D341Med (cell line): ENCODE measurements around the gene ARSI.
"Not testable (repeated sequence)": the region's sequence is repeated elsewhere in the genome, so short reads cannot be mapped to it uniquely, and the experiment has no call there.

Experiments used
- DNase-seq: peaks from one replicate; pipeline ENCODE4 v3.0.0; 2012; ENCODE audit warnings: low spot score

The ARSI gene

GRCh38 chr5:150265870-150266383 lies 36.8 kb downstream of the ARSI start:
- DNase-seq = no peak

GRCh38 chr5:150264667-150265603 lies 37.8 kb downstream of the ARSI start:
- no peak for DNase-seq

GRCh38 chr5:150263801-150264621 lies 38.7 kb downstream of the ARSI start:
- DNase-seq = peak; percentile 60

- no peak for DNase-seq
These were observed 39.3 kb downstream of the ARSI start for GRCh38 chr5:150263375-150263775.

GRCh38 chr5:150262502-150262901 lies 40.2 kb downstream of the ARSI start:
- DNase-seq = no peak

GRCh38 chr5:150261231-150261630 lies 41.5 kb downstream of the ARSI start:
- no peak for DNase-seq

GRCh38 chr5:150258130-150258529 lies 44.6 kb downstream of the ARSI start:
- no peak for DNase-seq

GRCh38 chr5:150257424-150257823 lies 45.3 kb downstream of the ARSI start:
- no peak for DNase-seq

- DNase-seq = peak; percentile 67
These were observed 46.2 kb downstream of the ARSI start for GRCh38 chr5:150256410-150257064.

- no peak for DNase-seq
These were observed 46.9 kb downstream of the ARSI start for GRCh38 chr5:150255659-150256409.

- DNase-seq = no peak
These were observed 47.9 kb downstream of the ARSI start for GRCh38 chr5:150254774-150255173.

- DNase-seq = no peak
These were observed 48.3 kb downstream of the ARSI start for GRCh38 chr5:150254363-150254762.

- no peak for DNase-seq
These were observed 49.1 kb downstream of the ARSI start for GRCh38 chr5:150253416-150254208.

GRCh38 chr5:150252489-150252888 lies 50.2 kb downstream of the ARSI start:
- DNase-seq = no peak

GRCh38 chr5:150251504-150251903 lies 51.2 kb downstream of the ARSI start:
- DNase-seq = no peak

GRCh38 chr5:150249744-150250143 lies 53.0 kb downstream of the ARSI start:
- no peak for DNase-seq

- no peak for DNase-seq
These were observed 53.8 kb downstream of the ARSI start for GRCh38 chr5:150248946-150249345.

- DNase-seq = not testable (repeated sequence)
These were observed 54.2 kb downstream of the ARSI start for GRCh38 chr5:150248493-150248892.

GRCh38 chr5:150247726-150248125 lies 55.0 kb downstream of the ARSI start:
- DNase-seq = no peak

- DNase-seq = no peak
These were observed 55.9 kb downstream of the ARSI start for GRCh38 chr5:150246835-150247234.

- no peak for DNase-seq
These were observed 56.3 kb downstream of the ARSI start for GRCh38 chr5:150246429-150246828.
